GM12874 (cell line): ENCODE measurements around the gene WDR37.
A peak's percentile ranks its signal among the peaks of the same experiment; 100 is the strongest.

ENCODE experiments used
- CTCF ChIP-seq: IDR thresholded peaks from 2 replicates; pipeline ENCODE4 v1.5.1; 2011; ENCODE audit warnings: low read depth, mild to moderate bottlenecking, control low read depth, low read length, moderate library complexity; ENCODE audit not compliant: insufficient read depth

WDR37 gene

GRCh38 chr10:1141261-1141660, 85.1 kb downstream of the WDR37 start:
- no peak for TF ChIP-seq CTCF

GRCh38 chr10:1141701-1142100, 85.5 kb downstream of the WDR37 start:
- no peak for TF ChIP-seq CTCF

- peak; percentile 21; the same call in 1 of the 2 replicates for TF ChIP-seq CTCF
Observed at GRCh38 chr10:1142596-1142995, 86.4 kb downstream of the WDR37 start.

GRCh38 chr10:1147810-1148209, 91.6 kb downstream of the WDR37 start:
- TF ChIP-seq CTCF = no peak

- TF ChIP-seq CTCF = no peak
Observed at GRCh38 chr10:1148855-1149605, 92.8 kb downstream of the WDR37 start.

- no peak for TF ChIP-seq CTCF
Observed at GRCh38 chr10:1149793-1150637, 93.8 kb downstream of the WDR37 start.

GRCh38 chr10:1150638-1150955, 94.4 kb downstream of the WDR37 start:
- TF ChIP-seq CTCF = no peak
